GM21723 (cell line): ENCODE results near the gene GBGT1.

Experiments used
- ATAC-seq: cut with Tn5 transposase; IDR thresholded peaks from one replicate; pipeline ENCODE4 v1.9.1; 2021; ENCODE audit warnings: mild to moderate bottlenecking, moderate library complexity; ENCODE audit not compliant: unreplicated experiment

The GBGT1 gene

DNA sequence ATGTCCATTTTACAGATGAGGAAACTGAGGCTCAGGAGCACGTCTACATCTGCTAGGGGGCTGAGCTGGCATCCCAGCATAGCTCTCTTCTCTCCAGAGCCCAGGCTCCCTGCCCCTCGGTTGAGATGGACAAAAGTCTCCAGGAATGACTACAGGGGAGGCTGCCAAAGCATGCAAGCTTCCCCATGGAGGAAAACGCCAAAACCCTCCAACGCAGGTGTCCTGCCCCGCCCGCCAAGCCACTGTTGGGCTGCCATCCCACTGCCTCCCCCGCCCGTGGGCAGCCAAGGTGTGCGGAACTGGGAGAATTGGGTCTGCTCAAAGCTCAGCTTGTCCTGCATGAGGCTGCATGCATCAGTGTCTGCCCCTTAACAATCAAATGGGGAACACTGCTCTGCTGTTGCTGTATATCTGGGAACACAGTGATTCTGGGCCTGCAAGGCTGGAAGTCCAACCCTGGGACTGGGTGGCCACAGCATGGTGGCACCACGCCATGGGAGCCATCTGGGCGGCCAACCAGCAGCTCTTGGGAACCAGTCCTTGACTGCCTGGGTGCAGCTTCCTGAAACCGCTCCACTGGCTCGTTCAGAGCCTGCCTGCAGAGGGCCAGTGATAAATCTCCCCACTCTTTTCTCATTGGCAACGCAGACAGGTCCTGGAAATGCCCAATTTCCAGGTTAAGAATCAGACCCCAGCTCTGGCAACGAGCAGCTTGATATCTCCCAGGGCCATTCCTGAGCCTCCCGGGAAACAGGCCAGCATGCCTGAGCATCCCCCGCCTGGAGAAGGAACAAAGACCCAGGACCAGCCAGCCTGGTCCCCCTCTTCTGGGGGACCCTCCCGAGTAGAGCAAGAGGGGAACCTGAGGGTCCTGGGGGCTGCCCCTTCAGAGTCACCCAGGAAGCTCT, 46.2 kb downstream of the GBGT1 start:
- ATAC-seq, result no peak

DNA sequence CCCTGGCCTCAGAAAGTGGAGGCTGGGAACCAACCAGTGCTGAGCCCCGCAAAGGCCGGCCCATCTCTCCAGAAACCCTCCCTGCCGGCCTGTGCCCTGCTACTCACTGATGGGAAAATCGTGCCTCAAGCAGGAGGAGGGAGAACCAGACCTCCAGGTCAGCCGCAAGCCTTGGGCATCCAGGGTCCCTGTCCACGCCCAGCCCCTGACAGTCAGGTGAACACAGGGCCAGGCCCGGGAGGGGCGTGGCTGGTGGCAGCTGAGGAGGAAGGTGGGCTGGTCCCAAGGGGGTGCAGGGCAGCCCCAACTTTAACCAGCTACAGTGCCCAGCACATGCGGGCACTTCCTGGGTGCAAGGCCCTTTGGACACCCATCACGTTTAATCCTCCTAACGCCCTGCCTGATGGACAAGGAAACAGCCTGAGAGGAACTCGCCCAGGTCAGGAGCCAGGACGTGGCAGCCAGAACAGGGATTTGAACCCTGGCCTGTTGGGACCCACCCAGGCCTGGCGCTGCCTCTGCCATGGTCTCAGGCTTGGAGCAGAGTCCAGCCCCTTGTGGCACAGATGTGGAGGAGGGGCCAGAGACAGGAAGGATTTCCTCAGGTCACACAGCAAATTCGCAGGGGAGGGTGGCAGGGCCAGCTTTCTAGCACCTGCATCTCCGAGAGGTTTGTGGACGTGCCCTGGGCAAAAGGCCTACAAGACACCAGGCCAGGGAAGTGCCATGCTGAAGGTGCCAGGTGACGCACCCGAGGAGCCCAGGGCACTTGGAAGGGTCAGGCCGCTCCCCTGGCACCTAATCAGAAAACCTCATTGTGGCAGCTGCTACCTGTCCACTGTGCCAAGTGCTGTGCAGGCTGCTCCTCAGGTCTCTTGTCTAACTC, 47.1 kb downstream of the GBGT1 start:
- ATAC-seq, result no peak

DNA sequence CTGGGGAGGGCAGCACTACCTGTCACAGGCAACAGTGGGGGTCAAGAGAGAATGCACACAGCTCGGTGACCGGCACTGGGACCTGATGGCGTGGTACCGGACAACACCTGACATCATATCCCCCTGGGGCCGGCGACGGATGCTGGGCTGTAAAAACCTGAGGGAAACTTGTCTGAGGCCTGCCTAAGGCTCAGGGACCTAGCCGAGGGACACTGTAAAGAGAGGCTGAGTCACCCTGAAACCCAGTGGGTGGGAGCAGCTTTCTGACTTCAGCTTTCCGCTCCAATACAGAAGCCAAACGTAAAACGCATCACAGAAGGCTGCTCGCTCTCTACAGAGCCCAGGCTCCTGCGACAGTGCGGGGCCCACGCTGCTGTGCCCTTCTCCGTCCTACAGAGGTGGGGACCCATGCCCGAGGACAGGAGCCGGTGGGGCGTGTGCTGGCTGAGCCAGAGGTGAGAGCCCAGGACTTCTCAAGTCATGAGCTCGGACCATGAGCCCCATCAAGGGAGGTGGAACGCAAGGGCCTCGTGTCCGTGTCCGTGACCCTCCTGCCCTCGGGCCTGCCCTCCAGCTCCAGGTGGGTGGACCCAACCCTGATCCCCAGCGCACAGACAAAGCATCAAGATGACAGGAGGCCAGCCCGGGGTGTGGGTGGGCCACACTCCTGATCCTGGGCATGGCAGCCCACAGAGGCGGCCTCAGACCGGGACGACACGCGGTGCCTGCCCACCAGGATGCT, 47.9 kb downstream of the GBGT1 start:
- peak; percentile 78 for ATAC-seq

DNA sequence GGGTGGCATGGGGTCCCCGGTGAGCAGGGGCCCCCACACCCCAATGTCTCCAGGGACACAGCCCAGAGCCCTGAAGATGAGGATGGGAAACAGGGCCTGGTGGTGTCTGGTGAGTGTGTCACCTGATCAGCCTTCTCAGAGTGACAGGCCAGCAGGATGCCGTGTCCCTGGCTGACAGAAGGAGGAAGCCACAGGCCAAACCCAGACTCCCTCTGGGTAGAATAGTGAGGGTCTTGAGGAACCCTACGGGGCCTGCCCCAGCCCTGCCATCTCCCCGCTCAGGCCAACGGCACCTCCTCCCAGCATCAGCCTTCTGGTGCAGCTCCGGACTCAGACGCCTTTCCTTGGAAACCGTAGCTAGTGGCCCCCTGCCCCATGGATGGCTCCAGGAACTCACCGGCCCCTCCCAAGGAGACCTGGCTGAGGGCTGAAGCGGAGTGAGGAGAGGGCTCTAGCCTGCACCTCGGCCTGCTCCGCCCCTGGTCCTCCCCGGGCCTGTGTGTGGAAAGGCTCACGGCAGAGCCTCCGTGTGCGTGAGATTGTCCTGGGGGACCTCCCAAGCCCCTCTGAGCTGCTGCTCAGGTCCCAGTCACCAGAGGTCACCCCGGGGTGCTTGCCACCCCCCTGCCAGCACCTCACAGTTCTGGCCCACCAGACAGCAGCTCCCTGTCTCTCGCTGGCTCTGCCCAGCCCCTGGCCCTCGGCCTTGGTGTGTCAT, 48.7 kb downstream of the GBGT1 start:
- ATAC-seq, result no peak

GRCh38 chr9:133113949-133114885, 49.5 kb downstream of the GBGT1 start:
- ATAC-seq, result no peak

GRCh38 chr9:133113163-133113948, 50.4 kb downstream of the GBGT1 start:
- ATAC-seq, result no peak

DNA sequence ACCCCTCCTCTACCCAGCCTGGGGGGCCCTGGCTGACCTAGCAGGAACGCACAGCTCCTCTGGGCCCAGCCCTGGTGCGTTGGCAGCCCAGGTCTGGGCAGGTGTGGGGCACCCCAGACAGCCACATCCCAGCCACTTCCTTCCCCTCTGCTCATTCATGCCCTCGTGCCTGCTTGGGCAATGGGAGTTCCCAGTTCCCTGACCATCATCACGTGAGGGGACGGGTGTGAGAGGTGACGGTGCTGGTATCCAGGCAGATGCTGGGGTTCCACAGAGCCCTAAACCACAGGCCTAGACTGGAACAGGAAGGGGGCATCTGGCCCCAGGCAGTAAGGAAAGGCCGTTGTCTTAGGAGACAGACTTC, 51.1 kb downstream of the GBGT1 start:
- ATAC-seq, result no peak

DNA sequence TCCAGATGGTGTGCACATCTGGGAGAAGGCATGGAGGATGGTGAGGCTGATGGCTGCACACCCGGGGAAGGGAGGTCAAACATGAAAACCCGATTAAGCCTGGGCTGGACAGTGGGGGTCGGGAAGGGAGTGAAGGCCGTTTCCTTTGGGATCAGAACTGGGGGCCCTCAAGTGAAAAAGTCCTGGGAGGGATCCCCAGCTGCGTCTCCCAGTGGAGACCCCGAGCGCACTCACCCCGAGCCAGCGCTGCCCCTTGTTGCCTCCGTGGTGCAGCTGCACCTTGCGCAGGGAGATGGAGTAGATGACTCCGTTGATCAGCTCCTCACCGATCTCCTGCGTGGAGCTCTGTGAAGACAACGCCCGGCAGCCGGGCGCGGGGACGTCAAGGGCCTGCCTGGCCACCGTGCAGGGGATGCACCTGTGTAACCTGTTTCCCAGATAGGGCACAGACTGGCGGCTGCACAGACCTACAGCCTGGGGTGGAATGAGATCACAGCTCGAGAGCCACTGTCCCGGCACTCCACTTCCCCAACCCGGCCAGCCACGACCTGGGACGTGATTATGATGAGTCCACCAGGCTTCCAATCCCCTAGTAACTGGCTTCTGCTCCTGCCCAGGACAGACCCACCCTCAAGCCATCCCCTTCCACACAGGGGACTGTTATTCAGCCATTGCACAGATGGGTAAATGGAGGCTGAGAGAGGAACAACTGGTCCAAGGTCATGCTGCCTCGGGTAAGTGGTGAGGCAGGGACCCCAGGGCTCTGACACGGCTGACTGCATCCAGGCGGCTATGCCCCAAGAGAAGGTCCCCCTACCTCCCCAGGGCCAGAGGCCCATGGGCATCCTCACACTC, 51.7 kb downstream of the GBGT1 start:
- no peak for ATAC-seq

- ATAC-seq, result no peak
These were observed 53.6 kb downstream of the GBGT1 start for GRCh38 chr9:133109931-133110650.

- ATAC-seq, result no peak
These were observed 54.7 kb downstream of the GBGT1 start for GRCh38 chr9:133108794-133109641.

GRCh38 chr9:133107961-133108793, 55.5 kb downstream of the GBGT1 start:
- no peak for ATAC-seq

GRCh38 chr9:133107245-133107722, 56.4 kb downstream of the GBGT1 start:
- no peak for ATAC-seq

- ATAC-seq, result no peak
These were observed 57.0 kb downstream of the GBGT1 start for GRCh38 chr9:133106511-133107244.

- ATAC-seq, result no peak
These were observed 58.3 kb downstream of the GBGT1 start for GRCh38 chr9:133105461-133105770.
